ENCODE results near the gene SLC12A8. TPM values are rescaled to one million over a fixed set of nuclear protein-coding genes. Genes with fewer than 3 reads are reported as not detected.

The SLC12A8 gene
- total RNA-seq, 2 donors from 2014 or later, result 3.0 to 4.1 TPM

GRCh38 chr3:125115640-125116039, 96.9 kb downstream of the SLC12A8 start:
- ATAC-seq (ENCODE audit: insufficient number of reproducible peaks, low FRiP score, low read depth) (no peak), DNase-seq (ENCODE audit: low spot score) (no peak)
- Histone ChIP-seq H3K36me3 (no peaks in the 10 kb centered on the region), H3K27me3 (replicated peaks; ENCODE audit: insufficient read depth) (no peaks in the 10 kb centered on the region), H3K27ac (no peak overlapping the region), H3K4me3 (no peak overlapping the region), H3K4me1 (ENCODE audit: control insufficient read depth in 1 of 2, low read depth in 2 of 2) (peaks cover 7 to 52% of the 10 kb centered on the region in 2 donors), H3K9me3 (no peaks in the 10 kb centered on the region)
- no peak for TF ChIP-seq CTCF (IDR thresholded peaks at IDR 0.05)

- TF ChIP-seq CTCF (IDR thresholded peaks at IDR 0.05), result no peak
- DNase-seq (ENCODE audit: low spot score) (no peak), ATAC-seq (ENCODE audit: insufficient number of reproducible peaks, low FRiP score, low read depth) (no peak)
- Histone ChIP-seq H3K4me3 (no peak overlapping the region), H3K9me3 (no peaks in the 10 kb centered on the region), H3K27ac (no peak overlapping the region), H3K4me1 (ENCODE audit: control insufficient read depth in 1 of 2, low read depth in 2 of 2) (peaks cover 13 to 38% of the 10 kb centered on the region in 2 donors), H3K27me3 (replicated peaks; ENCODE audit: insufficient read depth) (no peaks in the 10 kb centered on the region), H3K36me3 (no peaks in the 10 kb centered on the region)
These were observed 99.6 kb downstream of the SLC12A8 start for GRCh38 chr3:125112981-125113380.

- Histone ChIP-seq H3K4me3 (no peak overlapping the region), H3K27ac (no peak overlapping the region), H3K4me1 (ENCODE audit: control insufficient read depth in 1 of 2, low read depth in 2 of 2) (peaks cover 13 to 27% of the 10 kb centered on the region in 2 donors), H3K27me3 (replicated peaks; ENCODE audit: insufficient read depth) (no peaks in the 10 kb centered on the region), H3K36me3 (no peaks in the 10 kb centered on the region), H3K9me3 (no peaks in the 10 kb centered on the region)
- DNase-seq (ENCODE audit: low spot score) (no peak), ATAC-seq (ENCODE audit: insufficient number of reproducible peaks, low FRiP score, low read depth) (no peak)
- no peak for TF ChIP-seq CTCF (IDR thresholded peaks at IDR 0.05)
These were observed 101.6 kb downstream of the SLC12A8 start for GRCh38 chr3:125110876-125111480.

- H3K4me1 ChIP-seq (ENCODE audit: control insufficient read depth in 1 of 2, low read depth in 2 of 2), result peaks cover 13 to 19% of the 10 kb centered on the region in 2 donors
- no peak for DNase-seq (ENCODE audit: low spot score)
- H3K4me3 ChIP-seq, result no peak overlapping the region
- no peak for ATAC-seq (ENCODE audit: insufficient number of reproducible peaks, low FRiP score, low read depth)
- H3K36me3 ChIP-seq, result no peaks in the 10 kb centered on the region
- H3K9me3 ChIP-seq, result peaks cover 3% of the 10 kb centered on the region
- H3K27ac ChIP-seq, result no peak overlapping the region
- no peaks in the 10 kb centered on the region for H3K27me3 ChIP-seq (replicated peaks; ENCODE audit: insufficient read depth)
- no peak for TF ChIP-seq CTCF (IDR thresholded peaks at IDR 0.05)
These were observed 102.3 kb downstream of the SLC12A8 start for GRCh38 chr3:125110016-125110875.

- no peak for ATAC-seq (ENCODE audit: insufficient number of reproducible peaks, low FRiP score, low read depth)
- peaks cover 13 to 19% of the 10 kb centered on the region in 2 donors for H3K4me1 ChIP-seq (ENCODE audit: control insufficient read depth in 1 of 2, low read depth in 2 of 2)
- no peak overlapping the region for H3K4me3 ChIP-seq
- no peak for TF ChIP-seq CTCF (IDR thresholded peaks at IDR 0.05)
- H3K27ac ChIP-seq, result no peak overlapping the region
- H3K9me3 ChIP-seq, result peaks cover 3% of the 10 kb centered on the region
- no peak for DNase-seq (ENCODE audit: low spot score)
- no peaks in the 10 kb centered on the region for H3K27me3 ChIP-seq (replicated peaks; ENCODE audit: insufficient read depth)
- H3K36me3 ChIP-seq, result no peaks in the 10 kb centered on the region
These were observed 103.0 kb downstream of the SLC12A8 start for GRCh38 chr3:125109536-125109925.

Measured in thoracic aorta (tissue), 2 donors.